Suprapubic skin (tissue), 4 donors: ENCODE measurements around the gene ADAT1. TPM values are rescaled to one million over a fixed set of nuclear protein-coding genes. Genes with fewer than 3 reads are reported as not detected.

ENCODE experiments used
- DNase-seq, 2 donors: peaks; one replicate each; pipeline ENCODE4 v3.0.0-alpha.2; 2019; ENCODE audit warnings: low spot score in 2 of 2
- H3K27ac ChIP-seq: fragments of 200-600 bp; sonication (generic); one replicate; pipeline ENCODE4 v1.5.1; 2019
- H3K27me3 ChIP-seq: fragments of 200-600 bp; sonication (generic); one replicate; pipeline ENCODE4 v1.5.1; 2019
- H3K36me3 ChIP-seq: fragments of 200-600 bp; sonication (generic); one replicate; pipeline ENCODE4 v1.5.1; 2019
- H3K4me1 ChIP-seq: fragments of 200-600 bp; sonication (generic); one replicate; pipeline ENCODE4 v1.5.1; 2019
- H3K4me3 ChIP-seq: fragments of 200-600 bp; sonication (generic); one replicate; pipeline ENCODE4 v1.5.1; 2019; ENCODE audit warnings: mild to moderate bottlenecking
- H3K9me3 ChIP-seq: fragments of 200-600 bp; sonication (generic); one replicate; pipeline ENCODE4 v1.5.1; 2019
- EP300 ChIP-seq: sonication (generic); formaldehyde crosslinking; IDR thresholded peaks from one replicate; pipeline ENCODE4 v1.6.1; 2017; ENCODE audit warnings: antibody characterized with exemption
- POLR2A ChIP-seq, 2 donors: fragments of 450-650 bp; IDR thresholded peaks; one replicate each; pipeline ENCODE4 v1.6.1; 2017; ENCODE audit warnings: antibody characterized with exemption in 2 of 2, mild to moderate bottlenecking in 2 of 2, moderate library complexity in 2 of 2
- POLR2AphosphoS5 ChIP-seq, 3 donors: sonication (generic); formaldehyde crosslinking; IDR thresholded peaks; one replicate each; pipeline ENCODE4 v1.6.1; 2017; ENCODE audit warnings: antibody characterized with exemption in 3 of 3
- WGBS: methylation state at CpG from one replicate; pipeline ENCODE4 v1.1.5; 2018; 5-methylcytosine and 5-hydroxymethylcytosine counted together
- total RNA-seq, 4 donors: library from RNA; depleted of rRNA; stranded (reverse); fragments of >200 nt; gene quantifications; one replicate each; pipeline ENCODE4 v1.1.0, GENCODE V29; 2016
- TF ChIP-seq, protein P1 (sequence below), 2 donors: fragments of 200-600 bp in 1 of 2; fragments of 450-650 bp in 1 of 2; sonication (generic) in 1 of 2; IDR thresholded peaks; one replicate each; pipeline ENCODE4 v1.5.1; 2016 to 2019; ENCODE audit warnings: antibody characterized with exemption in 2 of 2, mild to moderate bottlenecking in 1 of 2, moderate library complexity in 1 of 2

The ADAT1 gene
- total RNA-seq, 4 donors from 2014 or later: 41.4 to 84.2 (median 55.2) TPM

DNA sequence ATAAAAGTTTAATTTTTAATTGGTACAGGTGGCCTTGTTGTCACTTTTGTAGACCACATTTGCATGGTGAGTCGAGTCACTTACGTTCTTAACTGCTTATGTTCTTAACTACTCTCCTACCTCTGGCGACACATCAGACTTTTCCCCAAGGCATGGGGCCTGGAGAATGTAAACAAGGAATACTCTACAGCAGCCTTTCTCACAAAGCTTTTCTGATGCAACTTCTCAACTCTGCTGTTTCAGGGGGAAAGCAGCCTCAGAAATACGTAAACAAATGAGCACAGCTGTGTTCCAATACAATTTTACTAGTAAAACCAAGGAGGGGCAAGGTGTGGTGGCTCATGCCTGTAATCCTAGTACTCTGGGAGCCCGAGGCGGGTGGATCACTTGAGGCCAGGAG lies 17.5 kb upstream of the ADAT1 start:
- no peaks in the 10 kb centered on the region for H3K9me3 ChIP-seq
- no peak for DNase-seq
- peaks cover 72% of the 10 kb centered on the region for H3K36me3 ChIP-seq
- H3K4me3 ChIP-seq: no peak overlapping the region
- WGBS: 88% methylated on average over 6 of the region's 6 CpGs
- peaks cover 16% of the 10 kb centered on the region for H3K4me1 ChIP-seq
- no peak for TF ChIP-seq EP300
- TF ChIP-seq POLR2AphosphoS5 (IDR thresholded peaks at IDR 0.05): no peak
- TF ChIP-seq, protein P1, sequence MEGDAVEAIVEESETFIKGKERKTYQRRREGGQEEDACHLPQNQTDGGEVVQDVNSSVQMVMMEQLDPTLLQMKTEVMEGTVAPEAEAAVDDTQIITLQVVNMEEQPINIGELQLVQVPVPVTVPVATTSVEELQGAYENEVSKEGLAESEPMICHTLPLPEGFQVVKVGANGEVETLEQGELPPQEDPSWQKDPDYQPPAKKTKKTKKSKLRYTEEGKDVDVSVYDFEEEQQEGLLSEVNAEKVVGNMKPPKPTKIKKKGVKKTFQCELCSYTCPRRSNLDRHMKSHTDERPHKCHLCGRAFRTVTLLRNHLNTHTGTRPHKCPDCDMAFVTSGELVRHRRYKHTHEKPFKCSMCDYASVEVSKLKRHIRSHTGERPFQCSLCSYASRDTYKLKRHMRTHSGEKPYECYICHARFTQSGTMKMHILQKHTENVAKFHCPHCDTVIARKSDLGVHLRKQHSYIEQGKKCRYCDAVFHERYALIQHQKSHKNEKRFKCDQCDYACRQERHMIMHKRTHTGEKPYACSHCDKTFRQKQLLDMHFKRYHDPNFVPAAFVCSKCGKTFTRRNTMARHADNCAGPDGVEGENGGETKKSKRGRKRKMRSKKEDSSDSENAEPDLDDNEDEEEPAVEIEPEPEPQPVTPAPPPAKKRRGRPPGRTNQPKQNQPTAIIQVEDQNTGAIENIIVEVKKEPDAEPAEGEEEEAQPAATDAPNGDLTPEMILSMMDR (IDR thresholded peaks at IDR 0.05): no peak
- no peak for TF ChIP-seq POLR2A (IDR thresholded peaks at IDR 0.05)
- H3K27ac ChIP-seq: no peak overlapping the region
- H3K27me3 ChIP-seq: no peaks in the 10 kb centered on the region

DNA sequence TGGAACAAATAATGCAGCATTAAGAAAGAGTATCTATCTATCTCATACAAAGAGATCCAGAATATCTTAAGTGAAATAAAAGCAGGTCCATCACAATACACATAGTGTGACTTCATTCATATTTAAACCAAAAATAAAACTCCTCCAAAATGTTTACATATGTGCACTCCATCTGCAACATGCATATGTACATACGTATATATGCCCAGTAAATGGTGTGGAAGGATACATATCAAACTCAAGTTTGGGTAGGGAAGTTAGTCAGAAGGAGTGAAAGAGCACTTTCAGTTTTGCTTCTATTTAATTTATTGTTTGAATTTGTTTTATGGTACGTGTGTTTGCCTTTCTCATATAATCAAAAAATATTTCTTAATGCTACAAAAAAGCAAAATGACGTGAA lies 12.0 kb upstream of the ADAT1 start:
- H3K36me3 ChIP-seq: peaks cover 99% of the 10 kb centered on the region
- H3K4me1 ChIP-seq: no peaks in the 10 kb centered on the region
- H3K4me3 ChIP-seq: no peak overlapping the region
- no peak for DNase-seq
- no peaks in the 10 kb centered on the region for H3K9me3 ChIP-seq
- WGBS: 74% methylated on average over 3 of the region's 3 CpGs
- H3K27ac ChIP-seq: no peak overlapping the region
- H3K27me3 ChIP-seq: no peaks in the 10 kb centered on the region
- no peak for TF ChIP-seq POLR2A (IDR thresholded peaks at IDR 0.05)
- TF ChIP-seq POLR2AphosphoS5 (IDR thresholded peaks at IDR 0.05): no peak
- TF ChIP-seq, protein P1 (IDR thresholded peaks at IDR 0.05): no peak
- TF ChIP-seq EP300: no peak

DNA sequence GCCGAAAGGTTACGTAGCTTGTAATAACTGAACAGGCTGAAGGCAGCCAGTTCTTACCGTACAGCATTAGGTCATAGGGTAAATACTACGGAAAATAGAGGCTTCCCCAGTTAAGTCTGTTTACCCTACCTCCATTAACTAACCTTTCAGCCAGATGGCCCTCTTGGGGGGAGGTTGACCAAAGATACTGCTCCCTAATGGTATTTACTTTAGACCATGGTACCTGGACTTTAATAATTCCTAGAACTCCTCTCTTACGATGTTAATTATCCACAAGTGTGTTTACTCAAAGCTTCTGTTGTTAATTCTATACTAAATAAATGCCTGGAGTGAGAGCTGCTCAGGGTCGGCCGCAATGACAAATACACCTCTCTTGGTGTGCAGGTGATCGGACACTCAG lies 9.8 kb upstream of the ADAT1 start:
- no peak for DNase-seq
- H3K4me1 ChIP-seq: no peaks in the 10 kb centered on the region
- H3K4me3 ChIP-seq: no peak overlapping the region
- H3K27me3 ChIP-seq: no peaks in the 10 kb centered on the region
- no peak for TF ChIP-seq POLR2AphosphoS5 (IDR thresholded peaks at IDR 0.05)
- TF ChIP-seq, protein P1 (IDR thresholded peaks at IDR 0.05): no peak
- TF ChIP-seq POLR2A (IDR thresholded peaks at IDR 0.05): no peak
- TF ChIP-seq EP300: no peak
- H3K9me3 ChIP-seq: no peaks in the 10 kb centered on the region
- WGBS: 95% methylated on average over 8 of the region's 8 CpGs
- H3K36me3 ChIP-seq: peaks cover 99% of the 10 kb centered on the region
- H3K27ac ChIP-seq: no peak overlapping the region

DNA sequence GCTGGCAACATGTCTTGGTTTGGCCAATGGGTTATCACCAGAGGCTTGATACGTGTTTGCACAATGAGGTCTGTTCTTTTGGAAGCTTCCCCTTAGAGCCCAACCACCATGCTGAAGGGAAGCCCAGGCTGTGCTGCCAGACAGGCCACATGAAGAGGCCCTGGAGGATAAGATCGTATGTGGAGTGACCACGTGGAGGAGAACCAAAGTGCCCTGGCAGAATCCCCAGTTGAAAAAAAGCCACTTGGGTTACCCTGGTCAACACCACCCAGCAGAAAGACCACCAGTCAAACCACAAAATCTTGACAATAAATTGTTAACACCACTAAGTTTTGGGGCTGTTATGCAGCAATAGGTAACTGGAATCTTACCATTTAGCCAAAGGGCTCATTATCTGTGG lies 7.0 kb upstream of the ADAT1 start:
- H3K36me3 ChIP-seq: peaks cover 94% of the 10 kb centered on the region
- no peaks in the 10 kb centered on the region for H3K27me3 ChIP-seq
- no peak overlapping the region for H3K4me3 ChIP-seq
- no peak for DNase-seq
- H3K27ac ChIP-seq: no peak overlapping the region
- no peaks in the 10 kb centered on the region for H3K4me1 ChIP-seq
- 73% methylated on average over 3 of the region's 3 CpGs for WGBS
- TF ChIP-seq POLR2A (IDR thresholded peaks at IDR 0.05) (no peak), POLR2AphosphoS5 (IDR thresholded peaks at IDR 0.05) (no peak), EP300 (no peak)
- TF ChIP-seq, protein P1 (IDR thresholded peaks at IDR 0.05): no peak
- no peaks in the 10 kb centered on the region for H3K9me3 ChIP-seq

DNA sequence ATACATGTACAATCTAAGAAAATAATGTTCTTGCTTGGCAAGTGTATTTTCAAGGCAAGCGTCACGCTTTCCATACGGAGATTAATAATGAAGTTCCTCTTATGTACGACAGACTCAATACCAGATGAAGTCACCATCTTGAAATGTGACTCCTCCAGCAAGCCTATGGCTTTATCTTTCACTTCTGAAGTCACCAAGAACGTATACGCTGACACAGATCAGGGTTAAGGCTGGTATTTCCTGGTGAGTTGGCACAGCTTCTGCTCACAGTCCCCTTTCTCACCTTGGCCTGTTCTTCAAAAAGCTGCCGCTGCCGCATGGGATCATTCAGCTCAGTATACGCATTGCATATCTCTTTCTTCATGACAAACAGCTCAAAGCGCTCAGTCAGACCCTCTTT lies 6.1 kb upstream of the ADAT1 start:
- H3K9me3 ChIP-seq: no peaks in the 10 kb centered on the region
- peaks cover 85% of the 10 kb centered on the region for H3K36me3 ChIP-seq
- TF ChIP-seq, protein P1 (IDR thresholded peaks at IDR 0.05): no peak
- no peak for TF ChIP-seq EP300
- TF ChIP-seq POLR2AphosphoS5 (IDR thresholded peaks at IDR 0.05): no peak
- TF ChIP-seq POLR2A (IDR thresholded peaks at IDR 0.05): no peak
- H3K27me3 ChIP-seq: no peaks in the 10 kb centered on the region
- no peak for DNase-seq
- H3K4me1 ChIP-seq: no peaks in the 10 kb centered on the region
- no peak overlapping the region for H3K27ac ChIP-seq
- 96% methylated on average over 10 of the region's 10 CpGs for WGBS
- no peak overlapping the region for H3K4me3 ChIP-seq
